Measurements from ENCODE around the gene CLCN3. TPM values are rescaled to one million over a fixed set of nuclear protein-coding genes. Genes with fewer than 3 reads are reported as not detected.
A peak's percentile ranks its signal among the peaks of the same experiment; 100 is the strongest.

The CLCN3 gene
- total and polyA plus RNA-seq, 4 donors: 9.5 to 58.6 (median 22.5) TPM

- peaks cover 0 to 3% (median under 1%) of the 10 kb centered on the region in 4 donors for H3K36me3 ChIP-seq (ENCODE audit: control insufficient read depth in 4 of 4, insufficient read depth in 3 of 4, low read depth in 1 of 4, low read length in 3 of 4)
- H3K4me1 ChIP-seq (ENCODE audit: control insufficient read depth in 4 of 4, insufficient read depth in 4 of 4, low read length in 3 of 4): no peaks in the 10 kb centered on the region
- H3K9me3 ChIP-seq (ENCODE audit: control insufficient read depth in 4 of 4, low read length in 3 of 4): no peaks in the 10 kb centered on the region
- no peak for DNase-seq (ENCODE audit: low spot score)
- TF ChIP-seq JUND (IDR thresholded peaks at IDR 0.05) (peak in 1 of 2 donors; percentile 32), YY1 (IDR thresholded peaks at IDR 0.05) (no peak)
- no peak overlapping the region for H3K27ac ChIP-seq (ENCODE audit: low read depth in 1 of 2, low read length in 2 of 2)
- no peaks in the 10 kb centered on the region for H3K27me3 ChIP-seq (ENCODE audit: control insufficient read depth in 4 of 4, insufficient read depth in 4 of 4, low read length in 3 of 4)
- H3K4me3 ChIP-seq (ENCODE audit: low read depth in 1 of 3, low read length in 3 of 3): no peak overlapping the region
- H3K9ac ChIP-seq (ENCODE audit: low read depth in 1 of 2, low read length in 2 of 2): no peak overlapping the region
Observed at GRCh38 chr4:169640261-169640870, 20.0 kb downstream of the CLCN3 start.

GRCh38 chr4:169644802-169645201 lies 24.4 kb downstream of the CLCN3 start:
- Histone ChIP-seq H3K27me3 (ENCODE audit: control insufficient read depth in 4 of 4, insufficient read depth in 4 of 4, low read length in 3 of 4) (no peaks in the 10 kb centered on the region), H3K4me1 (ENCODE audit: control insufficient read depth in 4 of 4, insufficient read depth in 4 of 4, low read length in 3 of 4) (peaks cover 0 to 12% (median 7%) of the 10 kb centered on the region in 4 donors), H3K9me3 (ENCODE audit: control insufficient read depth in 4 of 4, low read length in 3 of 4) (no peaks in the 10 kb centered on the region), H3K4me3 (ENCODE audit: low read depth in 1 of 3, low read length in 3 of 3) (no peak overlapping the region), H3K36me3 (ENCODE audit: control insufficient read depth in 4 of 4, insufficient read depth in 3 of 4, low read depth in 1 of 4, low read length in 3 of 4) (peaks cover 0 to 2% (median 0%) of the 10 kb centered on the region in 4 donors), H3K9ac (ENCODE audit: low read depth in 1 of 2, low read length in 2 of 2) (no peak overlapping the region), H3K27ac (ENCODE audit: low read depth in 1 of 2, low read length in 2 of 2) (no peak overlapping the region)
- DNase-seq (ENCODE audit: low spot score): no peak
- 92% methylated on average over 7 of the region's 7 CpGs for WGBS
- TF ChIP-seq FOXA1 (IDR thresholded peaks at IDR 0.05) (no peak), JUND (IDR thresholded peaks at IDR 0.05) (no peak), HNF4G (IDR thresholded peaks at IDR 0.05) (no peak), EGR1 (IDR thresholded peaks at IDR 0.05; ENCODE audit: low read depth in 2 of 2) (no peak), RAD21 (IDR thresholded peaks at IDR 0.05) (no peak)

GRCh38 chr4:169645627-169646026 lies 25.2 kb downstream of the CLCN3 start:
- TF ChIP-seq HNF4A (conservative IDR thresholded peaks at IDR 0.05): no peak
- no peak for TF ChIP-seq ATF3 (IDR thresholded peaks at IDR 0.05)
- TF ChIP-seq REST (IDR thresholded peaks at IDR 0.05): no peak
- TF ChIP-seq JUND (IDR thresholded peaks at IDR 0.05): no peak
- no peak for TF ChIP-seq MAX (IDR thresholded peaks at IDR 0.05)
- TF ChIP-seq YY1 (IDR thresholded peaks at IDR 0.05): no peak
- no peak for TF ChIP-seq EGR1 (IDR thresholded peaks at IDR 0.05; ENCODE audit: low read depth in 2 of 2)
- no peak for TF ChIP-seq GABPA (IDR thresholded peaks at IDR 0.05 in 1 of 2, conservative IDR thresholded peaks at IDR 0.05 in 1 of 2)
- TF ChIP-seq CTCF (IDR thresholded peaks at IDR 0.05; ENCODE audit: low read depth, low read length, missing input control): no peak
- no peak for TF ChIP-seq HNF4G (IDR thresholded peaks at IDR 0.05)
- no peak for TF ChIP-seq ZBTB33 (IDR thresholded peaks at IDR 0.05)
- TF ChIP-seq FOXA2 (IDR thresholded peaks at IDR 0.05): no peak
- no peak for TF ChIP-seq NR2F2 (IDR thresholded peaks at IDR 0.05)
- no peak for TF ChIP-seq TAF1 (conservative IDR thresholded peaks at IDR 0.05)
- no peak for TF ChIP-seq FOXA1 (IDR thresholded peaks at IDR 0.05)
- no peak for TF ChIP-seq RAD21 (IDR thresholded peaks at IDR 0.05)
- TF ChIP-seq SP1 (IDR thresholded peaks at IDR 0.05): no peak
- no peak for TF ChIP-seq RXRA (IDR thresholded peaks at IDR 0.05)
- H3K4me1 ChIP-seq (ENCODE audit: control insufficient read depth in 4 of 4, insufficient read depth in 4 of 4, low read length in 3 of 4): peaks cover 0 to 18% (median 9%) of the 10 kb centered on the region in 4 donors
- 45% methylated on average over 1 of the region's 1 CpG for WGBS
- H3K36me3 ChIP-seq (ENCODE audit: control insufficient read depth in 4 of 4, insufficient read depth in 3 of 4, low read depth in 1 of 4, low read length in 3 of 4): no peaks in the 10 kb centered on the region
- no peaks in the 10 kb centered on the region for H3K27me3 ChIP-seq (ENCODE audit: control insufficient read depth in 4 of 4, insufficient read depth in 4 of 4, low read length in 3 of 4)
- DNase-seq (ENCODE audit: low spot score): no peak
- no peak overlapping the region for H3K27ac ChIP-seq (ENCODE audit: low read depth in 1 of 2, low read length in 2 of 2)
- no peak overlapping the region for H3K9ac ChIP-seq (ENCODE audit: low read depth in 1 of 2, low read length in 2 of 2)
- H3K9me3 ChIP-seq (ENCODE audit: control insufficient read depth in 4 of 4, low read length in 3 of 4): no peaks in the 10 kb centered on the region
- no peak overlapping the region for H3K4me3 ChIP-seq (ENCODE audit: low read depth in 1 of 3, low read length in 3 of 3)
